Stomach (tissue), 9 donors: ENCODE data around the gene ITPR1. TPM values are rescaled to one million over a fixed set of nuclear protein-coding genes. Genes with fewer than 3 reads are reported as not detected.

ENCODE experiments used
- DNase-seq, 2 donors: peaks; one replicate each; pipeline versions ENCODE4 v3.0.0 to v3.0.0-alpha.2; 2013 to 2019
- H3K27ac ChIP-seq, 5 donors: fragments of 200-600 bp in 4 of 5; sonication (generic) in 4 of 5; one replicate each; pipeline ENCODE4 v1.5.1; 2013 to 2019; ENCODE audit warnings: mild to moderate bottlenecking in 1 of 5, moderate library complexity in 1 of 5
- H3K27me3 ChIP-seq, 3 donors: fragments of 200-600 bp; sonication (generic); one replicate each; pipeline ENCODE4 v1.5.1; 2017 to 2019; ENCODE audit warnings: mixed run types in 1 of 3
- H3K36me3 ChIP-seq, 4 donors: fragments of 200-600 bp; sonication (generic); 1 replicate in 3 of 4; 2 replicates in 1 of 4; pipeline ENCODE4 v1.5.1; 2016 to 2019
- H3K4me1 ChIP-seq, 4 donors: fragments of 200-600 bp; sonication (generic); one replicate each; pipeline ENCODE4 v1.5.1; 2016 to 2019
- H3K4me3 ChIP-seq, 4 donors: fragments of 200-600 bp; sonication (generic) in 3 of 4; one replicate each; pipeline ENCODE4 v1.5.1; 2016 to 2019; ENCODE audit warnings: mild to moderate bottlenecking in 1 of 4
- H3K9me3 ChIP-seq, 4 donors: fragments of 200-600 bp; sonication (generic); one replicate each; pipeline ENCODE4 v1.5.1; 2016 to 2019
- CTCF ChIP-seq, 7 experiments: fragments of 450-650 bp in 4 of 7; fragments of 200-600 bp in 3 of 7; sonication (generic) in 3 of 7; IDR thresholded peaks; one replicate each; pipeline ENCODE4 v1.5.1; 2016 to 2019; ENCODE audit warnings: antibody characterized with exemption in 7 of 7, control low read depth in 2 of 7, mild to moderate bottlenecking in 1 of 7
- EP300 ChIP-seq: sonication (generic); formaldehyde crosslinking; IDR thresholded peaks from one replicate; pipeline ENCODE4 v1.6.1; 2017; ENCODE audit warnings: antibody characterized with exemption
- POLR2A ChIP-seq, 4 donors: fragments of 450-650 bp; IDR thresholded peaks; one replicate each; pipeline ENCODE4 v1.6.1; 2016; ENCODE audit warnings: antibody characterized with exemption in 4 of 4, control low read depth in 2 of 4, mild to moderate bottlenecking in 1 of 4, moderate library complexity in 1 of 4
- POLR2AphosphoS5 ChIP-seq, 3 donors: sonication (generic); formaldehyde crosslinking; IDR thresholded peaks; one replicate each; pipeline ENCODE4 v1.6.1; 2016; ENCODE audit warnings: antibody characterized with exemption in 3 of 3
- WGBS, 5 donors: extraction: QIAGEN DNeasy Blood & Tissue Kit in 3 of 5; methylation state at CpG; one replicate each; pipeline versions ENCODE4 v1.1.5 to v1.1.7; 2013 to 2018; 5-methylcytosine and 5-hydroxymethylcytosine counted together
- intact Hi-C: fragments of 100-400 bp; cut with DNase I; formaldehyde crosslinking; loops from one replicate; pipeline ENCODE4 v1.15.1; 2023; ENCODE audit warnings: low total_unique reads
- polyA plus RNA-seq, 3 donors: library from polyadenylated mRNA; stranded (reverse); fragments of 200-250 nt; gene quantifications; one replicate each; pipeline ENCODE4 v1.2.3, GENCODE V29; 2013
- total RNA-seq, 5 donors: library from RNA; depleted of rRNA; stranded (reverse); fragments of >200 nt; gene quantifications; one replicate each; pipeline versions ENCODE4 v1.1.0 to v1.2.3, GENCODE V29; 2014 to 2016
- donor health status: healthy with polysubstance abuse.
- donor health status: Bipolar disorder and iron deficiency.
- donor health status: healthy.

The ITPR1 gene
- total and polyA plus RNA-seq, 8 donors: 6.6 to 192 (median 32.9) TPM

GRCh38 chr3:4750306-4750968, 257.3 kb downstream of the ITPR1 start:
- H3K27ac ChIP-seq: peak overlapping the region in 4 of 5 donors; percentile 69 to 77 (median 74)
- H3K36me3 ChIP-seq: peaks cover 0 to 15% (median 7%) of the 10 kb centered on the region in 4 donors
- H3K4me3 ChIP-seq: no peak overlapping the region
- H3K4me1 ChIP-seq: peaks cover 13 to 47% (median 26%) of the 10 kb centered on the region in 4 donors
- intact Hi-C loops: no loop called here
- 48 to 64% (median 60%) methylated on average over 7 of the region's 7 CpGs for WGBS, 5 donors
- no peaks in the 10 kb centered on the region for H3K9me3 ChIP-seq
- no peaks in the 10 kb centered on the region for H3K27me3 ChIP-seq
- TF ChIP-seq POLR2AphosphoS5 (IDR thresholded peaks at IDR 0.05): peak in 1 of 3 donors; percentile 29
- TF ChIP-seq POLR2A (IDR thresholded peaks at IDR 0.05): no peak
- peak in 1 of 2 donors; percentile 76 for DNase-seq

- Histone ChIP-seq H3K9me3 (no peaks in the 10 kb centered on the region), H3K4me1 (peaks cover 13 to 46% (median 29%) of the 10 kb centered on the region in 4 donors), H3K27me3 (no peaks in the 10 kb centered on the region), H3K4me3 (no peak overlapping the region), H3K36me3 (peaks cover 0 to 9% (median 5%) of the 10 kb centered on the region in 4 donors), H3K27ac (peak overlapping the region in 4 of 5 donors; percentile 69 to 77 (median 74))
- no peak for TF ChIP-seq EP300
- no peak for TF ChIP-seq POLR2AphosphoS5 (IDR thresholded peaks at IDR 0.05)
- no peak for TF ChIP-seq POLR2A (IDR thresholded peaks at IDR 0.05)
- TF ChIP-seq CTCF (IDR thresholded peaks at IDR 0.05): no peak
- DNase-seq: no peak
- WGBS, 5 donors: 63 to 76% (median 75%) methylated on average over 7 of the region's 7 CpGs
- intact Hi-C loops: no loop called here
These were observed 257.9 kb downstream of the ITPR1 start for GRCh38 chr3:4751029-4751501.

GRCh38 chr3:4751502-4752101, 258.5 kb downstream of the ITPR1 start:
- Histone ChIP-seq H3K4me3 (no peak overlapping the region), H3K27ac (peak overlapping the region in 4 of 5 donors; percentile 69 to 77 (median 74)), H3K36me3 (peaks cover 0 to 7% (median 5%) of the 10 kb centered on the region in 4 donors), H3K4me1 (peaks cover 13 to 45% (median 29%) of the 10 kb centered on the region in 4 donors), H3K27me3 (no peaks in the 10 kb centered on the region), H3K9me3 (no peaks in the 10 kb centered on the region)
- intact Hi-C loops: no loop called here
- WGBS, 5 donors: 25 to 39% (median 35%) methylated on average over 5 of the region's 5 CpGs
- peak in 1 of 3 donors; percentile 50 for TF ChIP-seq POLR2AphosphoS5 (IDR thresholded peaks at IDR 0.05)
- TF ChIP-seq POLR2A (IDR thresholded peaks at IDR 0.05): no peak
- peak in 1 of 2 donors; percentile 80 for DNase-seq

- intact Hi-C loops: no loop called here
- H3K27ac ChIP-seq: peak overlapping the region in 4 of 5 donors; percentile 69 to 77 (median 74)
These were observed 259.3 kb downstream of the ITPR1 start for GRCh38 chr3:4752201-4753072.

More at GRCh38 chr3:4752201-4753072, 259.3 kb downstream of the ITPR1 start:
- TF ChIP-seq POLR2AphosphoS5 (IDR thresholded peaks at IDR 0.05) (no peak), CTCF (IDR thresholded peaks at IDR 0.05) (no peak), EP300 (no peak), POLR2A (IDR thresholded peaks at IDR 0.05) (no peak)
- WGBS, 5 donors: 64 to 84% (median 76%) methylated on average over 17 of the region's 17 CpGs
- Histone ChIP-seq H3K4me3 (no peak overlapping the region), H3K9me3 (no peaks in the 10 kb centered on the region), H3K4me1 (peaks cover 15 to 49% (median 31%) of the 10 kb centered on the region in 4 donors), H3K36me3 (peaks cover 0 to 7% (median 5%) of the 10 kb centered on the region in 4 donors), H3K27me3 (no peaks in the 10 kb centered on the region)
- peak in 1 of 2 donors; percentile 73 for DNase-seq
